ENCODE measurements around the gene CPEB2. TPM values are rescaled to one million over a fixed set of nuclear protein-coding genes. Genes with fewer than 3 reads are reported as not detected.

Gene CPEB2
- total and polyA plus RNA-seq, 12 donors = 3.2 to 15.8 (median 8.7) TPM

- H3K27ac ChIP-seq = peak overlapping the region in 1 of 5 donors; percentile 100
- no peaks in the 10 kb centered on the region for H3K27me3 ChIP-seq
- 54 to 60% (median 57%) methylated on average over 2 of the region's 2 CpGs for WGBS, 4 donors
- peak overlapping the region in 1 of 4 donors; percentile 93 for H3K4me3 ChIP-seq
- intact Hi-C loops (cut with DNase I) = loop anchor here in 1 of 2 donors (10.0 kb wide), 1 partner anchor 1352 kb away; no protein-coding TSS in a partner anchor
- peak in 5 of 6 experiments; percentile 3 to 41 (median 21) for TF ChIP-seq CTCF (IDR thresholded peaks at IDR 0.05)
- TF ChIP-seq POLR2A (IDR thresholded peaks at IDR 0.05) = no peak
- peaks cover 0 to 13% of the 10 kb centered on the region in 2 donors for H3K36me3 ChIP-seq (replicated peaks in 1 of 2)
- no peak for DNase-seq
- H3K9me3 ChIP-seq (replicated peaks in 1 of 3) = no peaks in the 10 kb centered on the region
- H3K4me1 ChIP-seq (replicated peaks in 1 of 2) = peaks cover 18 to 34% of the 10 kb centered on the region in 2 donors
Observed at GRCh38 chr4:15006416-15007024, 4.2 kb downstream of the CPEB2 start.

GRCh38 chr4:15007201-15007600 lies 4.9 kb downstream of the CPEB2 start:
- Histone ChIP-seq H3K27me3 (no peaks in the 10 kb centered on the region), H3K27ac (no peak overlapping the region), H3K36me3 (replicated peaks in 1 of 2) (peaks cover 0 to 13% of the 10 kb centered on the region in 2 donors), H3K9me3 (replicated peaks in 1 of 3) (no peaks in the 10 kb centered on the region), H3K4me1 (replicated peaks in 1 of 2) (peaks cover 18 to 40% of the 10 kb centered on the region in 2 donors), H3K4me3 (no peak overlapping the region)
- DNase-seq = no peak
- 89 to 95% (median 93%) methylated on average over 6 of the region's 6 CpGs for WGBS, 4 donors
- TF ChIP-seq POLR2A (IDR thresholded peaks at IDR 0.05) (no peak), CTCF (IDR thresholded peaks at IDR 0.05) (no peak)
- intact Hi-C loops (cut with DNase I) = loop anchor here in 1 of 2 donors (10.0 kb wide), 1 partner anchor 1352 kb away; no protein-coding TSS in a partner anchor

- intact Hi-C loops (cut with DNase I) = no loop called here
- Histone ChIP-seq H3K4me3 (no peak overlapping the region), H3K27me3 (no peaks in the 10 kb centered on the region), H3K27ac (no peak overlapping the region), H3K4me1 (replicated peaks in 1 of 2) (peaks cover 18 to 58% of the 10 kb centered on the region in 2 donors), H3K36me3 (replicated peaks in 1 of 2) (peaks cover 0 to 13% of the 10 kb centered on the region in 2 donors), H3K9me3 (replicated peaks in 1 of 3) (no peaks in the 10 kb centered on the region)
- DNase-seq = no peak
- TF ChIP-seq CTCF (IDR thresholded peaks at IDR 0.05) (no peak), POLR2A (IDR thresholded peaks at IDR 0.05) (no peak)
Observed at GRCh38 chr4:15010038-15010585, 7.8 kb downstream of the CPEB2 start.

- no peak for DNase-seq
- Histone ChIP-seq H3K27me3 (no peaks in the 10 kb centered on the region), H3K4me1 (replicated peaks in 1 of 2) (peaks cover 9 to 49% of the 10 kb centered on the region in 2 donors), H3K9me3 (replicated peaks in 1 of 3) (no peaks in the 10 kb centered on the region), H3K4me3 (no peak overlapping the region), H3K36me3 (replicated peaks in 1 of 2) (peaks cover 0 to 13% of the 10 kb centered on the region in 2 donors), H3K27ac (no peak overlapping the region)
- intact Hi-C loops (cut with DNase I) = no loop called here
- no peak for TF ChIP-seq POLR2A (IDR thresholded peaks at IDR 0.05)
- no peak for TF ChIP-seq CTCF (IDR thresholded peaks at IDR 0.05)
- WGBS, 4 donors = 97 to 99% (median 97%) methylated on average over 9 of the region's 9 CpGs
Observed at GRCh38 chr4:15011166-15011565, 8.9 kb downstream of the CPEB2 start.

Measured in adrenal gland (tissue), 12 donors.